RPMI7951 (cell line): ENCODE results near the gene CLBA1. TPM values are rescaled to one million over a fixed set of nuclear protein-coding genes. Genes with fewer than 3 reads are reported as not detected.

Source experiments
- DNase-seq: peaks from one replicate; pipeline ENCODE4 v3.0.0-alpha.2; 2012; ENCODE audit warnings: low read depth
- total RNA-seq: library from RNA; depleted of rRNA; stranded (reverse); fragments of >200 nt; shearing (Covaris generic); gene quantifications from 2 replicates; pipeline ENCODE4 v1.2.3, GENCODE V29; 2014

CLBA1 gene
- total RNA-seq, 1 experiment from 2014 or later: 8.2 TPM

- peak; percentile 49 for DNase-seq
Observed at GRCh38 chr14:104979758-104980610, 5.6 kb upstream of the CLBA1 start.

GRCh38 chr14:104980611-104981531 lies 4.7 kb upstream of the CLBA1 start:
- DNase-seq: no peak

- no peak for DNase-seq
Observed at GRCh38 chr14:104981699-104982541, 3.7 kb upstream of the CLBA1 start.

GRCh38 chr14:104982548-104983230 lies 2.9 kb upstream of the CLBA1 start:
- DNase-seq: no peak

GRCh38 chr14:104983231-104983721 lies 2.3 kb upstream of the CLBA1 start:
- no peak for DNase-seq

- no peak for DNase-seq
Observed at GRCh38 chr14:104984056-104984894, 1.3 kb upstream of the CLBA1 start.

- DNase-seq: no peak
Observed at GRCh38 chr14:104986487-104987164, 1.0 kb downstream of the CLBA1 start.

GRCh38 chr14:104989236-104989950 lies 3.8 kb downstream of the CLBA1 start:
- DNase-seq: no peak

- no peak for DNase-seq
Observed at GRCh38 chr14:104989951-104990303, 4.3 kb downstream of the CLBA1 start.

- no peak for DNase-seq
Observed at GRCh38 chr14:104991896-104992230, 6.3 kb downstream of the CLBA1 start.

- DNase-seq: no peak
Observed at GRCh38 chr14:104992501-104992900, 6.9 kb downstream of the CLBA1 start.

- no peak for DNase-seq
Observed at GRCh38 chr14:104993306-104993705, 7.7 kb downstream of the CLBA1 start.

- no peak for DNase-seq
Observed at GRCh38 chr14:104993808-104994591, 8.4 kb downstream of the CLBA1 start.

- DNase-seq: no peak
Observed at GRCh38 chr14:104994978-104995377, 9.4 kb downstream of the CLBA1 start.

- DNase-seq: no peak
Observed at GRCh38 chr14:104996032-104996431, 10.4 kb downstream of the CLBA1 start.

GRCh38 chr14:104996483-104996882 lies 10.9 kb downstream of the CLBA1 start:
- DNase-seq: no peak

- no peak for DNase-seq
Observed at GRCh38 chr14:104998801-104999200, 13.2 kb downstream of the CLBA1 start.

GRCh38 chr14:104999361-104999760 lies 13.8 kb downstream of the CLBA1 start:
- DNase-seq: no peak
